GM12891 (cell line): ENCODE measurements around the gene ZNF462.

Source experiments
- PAX5 ChIP-seq: IDR thresholded peaks from 2 replicates; pipeline ENCODE4 v1.6.1; 2011; ENCODE audit warnings: low read length, moderate library complexity, mild to moderate bottlenecking; ENCODE audit not compliant: insufficient read depth, severe bottlenecking
- POLR2A ChIP-seq: IDR thresholded peaks from 2 replicates; pipeline ENCODE4 v1.6.1; 2011; ENCODE audit warnings: low read depth, low read length, control low read depth
- POLR2AphosphoS5 ChIP-seq: IDR thresholded peaks from 2 replicates; pipeline ENCODE4 v1.6.1; 2011; ENCODE audit warnings: low read depth, low read length, control low read depth
- TAF1 ChIP-seq: IDR thresholded peaks from 2 replicates; pipeline ENCODE4 v1.6.1; 2011; ENCODE audit warnings: low read depth, low read length, control low read depth

DNA sequence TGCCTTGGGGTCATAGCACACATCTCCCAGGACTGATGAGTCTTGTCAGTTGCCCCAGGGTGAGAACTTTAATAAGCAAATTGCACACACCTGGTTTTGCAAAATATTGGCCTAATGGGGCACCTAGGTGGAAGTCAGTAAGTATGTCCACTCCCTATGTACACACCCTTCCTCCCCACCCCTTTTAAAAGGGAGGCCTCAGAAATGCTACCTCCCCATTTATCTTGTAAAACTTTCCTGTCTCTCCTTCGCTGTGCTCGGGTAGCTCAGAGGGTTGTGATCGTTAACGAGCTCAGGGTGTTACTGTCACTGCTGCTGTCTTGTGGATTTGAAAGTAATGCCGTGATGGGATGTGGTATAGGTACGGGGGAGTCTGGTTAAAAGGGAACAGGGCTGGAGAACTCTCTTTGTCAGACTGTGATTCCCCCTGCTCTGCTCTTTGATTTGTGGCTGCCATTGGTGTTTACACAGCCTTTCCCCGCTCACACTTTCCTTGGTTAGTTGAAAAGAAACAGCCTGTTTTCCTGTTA, 26.2 kb downstream of the ZNF462 start:
- no peak for TF ChIP-seq POLR2A
- no peak for TF ChIP-seq POLR2AphosphoS5
- no peak for TF ChIP-seq PAX5
- TF ChIP-seq TAF1: no peak
